IMR-90 (cell line): Measurements from ENCODE around the gene CCDC137. TPM values are rescaled to one million over a fixed set of nuclear protein-coding genes. Genes with fewer than 3 reads are reported as not detected.

Experiments used
- ATAC-seq: fragments of 200-7000 bp; cut with Tn5 transposase; 2 replicates; pipeline ENCODE4 v1.9.1; 2020; ENCODE audit warnings: low read depth, mild to moderate bottlenecking, moderate library complexity
- BruUV-seq: library from RNA; stranded (reverse); fragments of 400-500 nt; replicated peaks from 2 replicates; lab custom pipeline; 2021; lab: Mats Ljungman, UMichigan
- CTCF ChIA-PET: fragments of 300-600 bp; formaldehyde crosslinking; extraction: SDS; loops from one replicate; lab custom pipeline; 2021; ENCODE audit warnings: antibody characterized with exemption; lab: Yijun Ruan, JAX
- POLR2A ChIA-PET: fragments of 300-600 bp; sonication (Branson Sonifier 250); formaldehyde crosslinking; loops from one replicate; lab custom pipeline; 2022; ENCODE audit warnings: antibody characterized with exemption; ENCODE audit not compliant: unreplicated experiment; lab: Charles Lee
- DNase-seq: peaks from one replicate; pipeline ENCODE4 v3.0.0; 2013
- H2AFZ ChIP-seq: replicated peaks from 2 replicates; pipeline ENCODE3; 2013; ENCODE audit warnings: low read length, mild to moderate bottlenecking; ENCODE audit not compliant: poor library complexity
- H2AK5ac ChIP-seq: 2 replicates; pipeline ENCODE4 v1.6.1; 2013; ENCODE audit warnings: low read depth, low read length, inconsistent platforms
- H2AK9ac ChIP-seq: replicated peaks from 2 replicates; pipeline ENCODE3; 2013; ENCODE audit warnings: mild to moderate bottlenecking, low read depth, low read length, moderate library complexity; ENCODE audit not compliant: poor library complexity
- H2BK120ac ChIP-seq: 2 replicates; pipeline ENCODE4 v1.6.1; 2013; ENCODE audit warnings: low read depth, low read length, inconsistent platforms
- H2BK15ac ChIP-seq: 3 replicates; pipeline ENCODE4 v1.6.1; 2013; ENCODE audit warnings: low read depth, low read length, inconsistent platforms
- H2BK20ac ChIP-seq: 2 replicates; pipeline ENCODE4 v1.6.1; 2013; ENCODE audit warnings: low read depth, mild to moderate bottlenecking, inconsistent platforms, low read length, moderate library complexity
- H2BK5ac ChIP-seq: 2 replicates; pipeline ENCODE4 v1.6.1; 2013; ENCODE audit warnings: mild to moderate bottlenecking, low read depth, low read length, inconsistent platforms; ENCODE audit not compliant: poor library complexity, severe bottlenecking
- H3K14ac ChIP-seq: replicated peaks from 2 replicates; pipeline ENCODE4 v1.6.1; 2013; ENCODE audit warnings: low read depth, low read length, inconsistent platforms
- H3K18ac ChIP-seq: 2 replicates; pipeline ENCODE4 v1.6.1; 2013; ENCODE audit warnings: low read depth, low read length, control low read depth
- H3K23ac ChIP-seq: 2 replicates; pipeline ENCODE4 v1.6.1; 2013; ENCODE audit warnings: low read depth, low read length, inconsistent platforms
- H3K27ac ChIP-seq: 2 replicates; pipeline ENCODE4 v1.5.1; 2013; ENCODE audit warnings: mild to moderate bottlenecking, control low read depth, low read length; ENCODE audit not compliant: insufficient read depth
- H3K27me3 ChIP-seq: 2 replicates; pipeline ENCODE4 v1.6.1; 2013; ENCODE audit warnings: low read length; ENCODE audit not compliant: control insufficient read depth, insufficient read depth
- H3K36me3 ChIP-seq: 2 replicates; pipeline ENCODE4 v1.6.1; 2013; ENCODE audit warnings: low read length, mixed read lengths; ENCODE audit not compliant: control insufficient read depth, insufficient read depth
- H3K4ac ChIP-seq: 2 replicates; pipeline ENCODE4 v1.6.1; 2013; ENCODE audit warnings: low read depth, low read length, inconsistent platforms
- H3K4me1 ChIP-seq: 2 replicates; pipeline ENCODE4 v1.6.1; 2013; ENCODE audit warnings: low read length, mixed read lengths; ENCODE audit not compliant: control insufficient read depth, insufficient read depth
- H3K4me2 ChIP-seq: 2 replicates; pipeline ENCODE4 v1.6.1; 2013; ENCODE audit warnings: low read depth, mild to moderate bottlenecking, control low read depth, low read length, moderate library complexity
- H3K4me3 ChIP-seq: 2 replicates; pipeline ENCODE4 v1.5.1; 2013; ENCODE audit warnings: low read depth, mild to moderate bottlenecking, control low read depth, low read length, moderate library complexity; ENCODE audit not compliant: insufficient read depth
- H3K56ac ChIP-seq: 2 replicates; pipeline ENCODE4 v1.6.1; 2013; ENCODE audit warnings: low read length, inconsistent platforms; ENCODE audit not compliant: insufficient read depth; ENCODE audit errors: extremely low read depth
- H3K79me1 ChIP-seq, 2 experiments: 2 replicates each; pipeline ENCODE4 v1.6.1; 2013; ENCODE audit warnings: low read length in 2 of 2, inconsistent platforms in 1 of 2, low read depth in 1 of 2
- H3K9ac ChIP-seq: 2 replicates; pipeline ENCODE4 v1.6.1; 2013; ENCODE audit warnings: low read depth, low read length, control low read depth
- H3K9me1 ChIP-seq: 2 replicates; pipeline ENCODE4 v1.6.1; 2013; ENCODE audit warnings: low read length, inconsistent platforms; ENCODE audit not compliant: insufficient read depth
- H3K9me3 ChIP-seq: 2 replicates; pipeline ENCODE4 v1.6.1; 2013; ENCODE audit warnings: low read length; ENCODE audit not compliant: control insufficient read depth, insufficient read depth
- H4K20me1 ChIP-seq: 2 replicates; pipeline ENCODE4 v1.6.1; 2013; ENCODE audit warnings: low read length, inconsistent platforms; ENCODE audit not compliant: insufficient read depth
- H4K5ac ChIP-seq: 2 replicates; pipeline ENCODE4 v1.6.1; 2013; ENCODE audit warnings: mild to moderate bottlenecking, low read depth, low read length, control low read depth
- H4K8ac ChIP-seq, 2 experiments: 2 replicates each; pipeline ENCODE4 v1.6.1; 2013; ENCODE audit warnings: low read depth in 2 of 2, low read length in 2 of 2, control low read depth in 1 of 2, inconsistent platforms in 1 of 2
- H4K91ac ChIP-seq: 2 replicates; pipeline ENCODE4 v1.6.1; 2013; ENCODE audit warnings: low read depth, low read length, inconsistent platforms; ENCODE audit not compliant: insufficient read depth
- BHLHE40 ChIP-seq: fragments of 150-350 bp; IDR thresholded peaks from 2 replicates; pipeline ENCODE4 v1.6.1; 2016; ENCODE audit warnings: mild to moderate bottlenecking, low read depth, low read length
- CTCF ChIP-seq: conservative IDR thresholded peaks from 2 replicates; pipeline ENCODE4 v1.5.1; 2012; ENCODE audit warnings: mild to moderate bottlenecking, low read depth, low read length, improper control_type of control experiment
- FOS ChIP-seq: fragments of 150-350 bp; IDR thresholded peaks from 2 replicates; pipeline ENCODE4 v1.6.1; 2016; ENCODE audit warnings: low read depth, low read length
- MAFK ChIP-seq: IDR thresholded peaks from 2 replicates; pipeline ENCODE4 v1.6.1; 2012; ENCODE audit warnings: low read depth, low read length, improper control_type of control experiment
- MXI1 ChIP-seq: IDR thresholded peaks from 2 replicates; pipeline ENCODE4 v1.6.1; 2012; ENCODE audit warnings: low read depth, mild to moderate bottlenecking, low read length, moderate library complexity, borderline replicate concordance
- SMC3 ChIP-seq: fragments of 150-350 bp; IDR thresholded peaks from 2 replicates; pipeline ENCODE4 v1.6.1; 2016; ENCODE audit warnings: low read depth, mild to moderate bottlenecking, antibody characterized with exemption, low read length, moderate library complexity
- USF2 ChIP-seq: fragments of 150-350 bp; IDR thresholded peaks from 2 replicates; pipeline ENCODE4 v1.6.1; 2017; ENCODE audit warnings: mild to moderate bottlenecking, antibody characterized with exemption, low read length, low read depth
- WGBS, 2 experiments: methylation state at CpG; one replicate each; pipeline versions ENCODE4 v1.1.5 to v1.1.7; 2013; ENCODE audit warnings: missing lambda C conversion rate in 2 of 2; ENCODE audit not compliant: insufficient read length in 1 of 2; ENCODE audit errors: extremely low coverage in 2 of 2; 5-methylcytosine and 5-hydroxymethylcytosine counted together
- dilution Hi-C: fragments of 300-500 bp; cut with HindIII; formaldehyde crosslinking; loops from one replicate; pipeline ENCODE4 v1.14.3; 2018; ENCODE audit warnings: low sequenced_read_pairs; ENCODE audit not compliant: unreplicated experiment
- in situ Hi-C: fragments of 300-500 bp; cut with MboI; formaldehyde crosslinking; loops from 3 replicates; pipeline ENCODE4 v1.14.3; 2019; ENCODE audit warnings: low sequenced_read_pairs, inconsistent platforms, mixed read lengths
- intact Hi-C: fragments of 100-400 bp; cut with micrococcal nuclease; formaldehyde crosslinking; loops from 2 replicates; pipeline ENCODE4 v1.10.0; 2022
- polyA plus RNA-seq, 3 experiments: library from polyadenylated mRNA; depleted of rRNA; stranded (reverse); fragments of >200 nt; gene quantifications; 2 replicates each; pipeline ENCODE4 v1.2.3, GENCODE V29; 2012; ENCODE audit warnings: low replicate concordance in 1 of 3
- total RNA-seq: library from RNA; depleted of rRNA; stranded (reverse); fragments of >200 nt; gene quantifications from 2 replicates; pipeline ENCODE4 v1.2.3, GENCODE V29; 2012

Gene CCDC137
- total and polyA plus RNA-seq, 2 of the 4 experiments (the other 2 are of a cell fraction) = 7.5 to 18.4 TPM

GRCh38 chr17:81711814-81712467 is 45.4 kb downstream of the CCDC137 start, which contains the start of gene SLC25A10:
TSS of gene SLC25A10 (plus strand) at chr17:81712284. CDS start at chr17:81712427, 143 bp downstream.
- peak within 1 kb of the TSS; percentile 95 for H2AK9ac ChIP-seq
- H3K14ac ChIP-seq = no peak within 1 kb of the TSS; the same call in 1 of the 2 replicates
- H4K20me1 ChIP-seq = no peaks in the 10 kb centered on the region; the same call in 1 of the 2 replicates
- peak within 1 kb of the TSS in 1 of 2 experiments; percentile 74; a peak in 1 of 4 replicates for H4K8ac ChIP-seq
- peak within 1 kb of the TSS; percentile 45; the same call in 1 of the 2 replicates for H3K27ac ChIP-seq
- H2AFZ ChIP-seq = peak within 1 kb of the TSS; percentile 96
- peaks cover 14 to 36% of the 10 kb centered on the region in 2 experiments for H3K79me1 ChIP-seq
- H3K27me3 ChIP-seq = no peaks in the 10 kb centered on the region
- 1% methylated on average over 26 of the region's 89 CpGs; no CpG with 5 or more reads in 1 of the 2 experiments for WGBS, 2 experiments
- DNase-seq (peak; percentile 64), ATAC-seq (peak; percentile 94)
- H3K23ac ChIP-seq = peak within 1 kb of the TSS; percentile 71
- H3K9me3 ChIP-seq = no peaks in the 10 kb centered on the region
- H2BK5ac ChIP-seq = peak within 1 kb of the TSS; percentile 60
- H2BK20ac ChIP-seq = no peak within 1 kb of the TSS
- peak within 1 kb of the TSS; percentile 87 for H3K4me3 ChIP-seq
- POLR2A ChIA-PET = no interaction called here
- H3K9me1 ChIP-seq = peaks cover 8% of the 10 kb centered on the region
- no peak within 1 kb of the TSS for H3K4ac ChIP-seq
- no peak within 1 kb of the TSS for H3K56ac ChIP-seq
- H4K91ac ChIP-seq = no peak within 1 kb of the TSS
- no peak within 1 kb of the TSS for H2BK120ac ChIP-seq
- peak within 1 kb of the TSS; percentile 46 for H3K9ac ChIP-seq
- intact Hi-C loops (no loop called here), in situ Hi-C loops (no loop called here), dilution Hi-C loops (no loop called here)
- H2AK5ac ChIP-seq = 0 out of 2 replicates have a peak within 1 kb of the TSS, but pooled peaks have one; percentile 38
- peaks cover 4% of the 10 kb centered on the region; the same call in 1 of the 2 replicates for H3K36me3 ChIP-seq
- no peak within 1 kb of the TSS for H4K5ac ChIP-seq
- CTCF ChIA-PET = no interaction called here
- TF ChIP-seq FOS = peak; percentile 33; the same call in 1 of the 2 replicates
- TF ChIP-seq USF2 = peak; percentile 77
- TF ChIP-seq MAFK = no peak
- TF ChIP-seq MXI1 = peak; percentile 57; the same call in 1 of the 2 replicates
- TF ChIP-seq SMC3 = no peak
- no peak for TF ChIP-seq CTCF
- peak; percentile 28 for TF ChIP-seq BHLHE40
- no peak within 1 kb of the TSS for H2BK15ac ChIP-seq
- BruUV-seq = no TSS peak
- H3K4me2 ChIP-seq = peak within 1 kb of the TSS; percentile 89
- no peak within 1 kb of the TSS for H3K18ac ChIP-seq
- peaks cover 18% of the 10 kb centered on the region for H3K4me1 ChIP-seq
